H1 (cell line): Measurements from ENCODE around the gene DAPK1.

Experiments
- RFX5 ChIP-seq: IDR thresholded peaks from 2 replicates; pipeline ENCODE4 v1.6.1; 2011; ENCODE audit warnings: low read depth, low read length, improper control_type of control experiment, borderline replicate concordance
- SAP30 ChIP-seq: fragments of 300-600 bp; sonication (generic); IDR thresholded peaks from 2 replicates; pipeline ENCODE4 v1.7.1; 2012; ENCODE audit warnings: low read length, moderate library complexity, mild to moderate bottlenecking, inconsistent platforms; ENCODE audit not compliant: insufficient read depth, insufficient replicate concordance

- TF ChIP-seq SAP30 = no peak
- TF ChIP-seq RFX5 = no peak
Observed at GRCh38 chr9:87595610-87596009, 97.9 kb downstream of the DAPK1 start.
